NB4 (cell line): ENCODE measurements around the gene CHN1.

Experiments
- MYC ChIP-seq: IDR thresholded peaks from 2 replicates; pipeline ENCODE4 v1.6.1; 2011; ENCODE audit warnings: low read depth, low read length
- POLR2A ChIP-seq: IDR thresholded peaks from 2 replicates; pipeline ENCODE4 v1.6.1; 2011; ENCODE audit warnings: mild to moderate bottlenecking; ENCODE audit not compliant: insufficient read length; ENCODE audit errors: extremely low read depth
- TF ChIP-seq, protein P1 (sequence below): IDR thresholded peaks from 2 replicates; pipeline ENCODE4 v1.6.1; 2011; ENCODE audit warnings: low read depth, low read length
- TF ChIP-seq, protein P2 (sequence below): IDR thresholded peaks from one replicate; pipeline ENCODE4 v1.5.1; 2012; ENCODE audit warnings: low read depth, low read length

DNA sequence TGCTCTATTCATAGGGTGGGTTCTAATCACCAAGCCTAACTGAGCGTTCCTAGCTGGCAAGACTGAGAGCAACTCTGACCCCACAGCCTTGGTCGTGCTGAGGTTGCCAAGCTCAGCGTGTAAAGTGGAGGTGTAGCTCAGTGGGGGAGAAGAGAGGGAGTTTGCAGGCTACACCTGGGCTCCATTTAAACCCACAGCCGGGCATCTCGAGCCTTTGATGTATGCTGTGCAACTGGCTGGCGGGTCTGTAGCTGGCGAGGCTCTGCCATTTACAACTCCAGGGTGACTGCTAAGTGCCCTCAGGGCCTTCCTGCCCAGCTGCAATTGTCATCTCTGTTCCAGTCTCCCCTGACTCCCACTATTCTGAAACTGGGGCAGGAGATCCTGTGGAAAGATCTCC is 220.9 kb downstream of the CHN1 start:
- TF ChIP-seq, protein P1, sequence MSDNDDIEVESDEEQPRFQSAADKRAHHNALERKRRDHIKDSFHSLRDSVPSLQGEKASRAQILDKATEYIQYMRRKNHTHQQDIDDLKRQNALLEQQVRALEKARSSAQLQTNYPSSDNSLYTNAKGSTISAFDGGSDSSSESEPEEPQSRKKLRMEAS: no peak
- TF ChIP-seq, protein P2, sequence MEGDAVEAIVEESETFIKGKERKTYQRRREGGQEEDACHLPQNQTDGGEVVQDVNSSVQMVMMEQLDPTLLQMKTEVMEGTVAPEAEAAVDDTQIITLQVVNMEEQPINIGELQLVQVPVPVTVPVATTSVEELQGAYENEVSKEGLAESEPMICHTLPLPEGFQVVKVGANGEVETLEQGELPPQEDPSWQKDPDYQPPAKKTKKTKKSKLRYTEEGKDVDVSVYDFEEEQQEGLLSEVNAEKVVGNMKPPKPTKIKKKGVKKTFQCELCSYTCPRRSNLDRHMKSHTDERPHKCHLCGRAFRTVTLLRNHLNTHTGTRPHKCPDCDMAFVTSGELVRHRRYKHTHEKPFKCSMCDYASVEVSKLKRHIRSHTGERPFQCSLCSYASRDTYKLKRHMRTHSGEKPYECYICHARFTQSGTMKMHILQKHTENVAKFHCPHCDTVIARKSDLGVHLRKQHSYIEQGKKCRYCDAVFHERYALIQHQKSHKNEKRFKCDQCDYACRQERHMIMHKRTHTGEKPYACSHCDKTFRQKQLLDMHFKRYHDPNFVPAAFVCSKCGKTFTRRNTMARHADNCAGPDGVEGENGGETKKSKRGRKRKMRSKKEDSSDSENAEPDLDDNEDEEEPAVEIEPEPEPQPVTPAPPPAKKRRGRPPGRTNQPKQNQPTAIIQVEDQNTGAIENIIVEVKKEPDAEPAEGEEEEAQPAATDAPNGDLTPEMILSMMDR: no peak
- TF ChIP-seq MYC: no peak
- no peak for TF ChIP-seq POLR2A
